ENCODE results near the gene TCHHL1.

GRCh38 chr1:152078831-152079441 is 9.9 kb downstream of the TCHHL1 start:
- no peak for TF ChIP-seq EGR1 (IDR thresholded peaks at IDR 0.05; ENCODE audit: borderline replicate concordance, low read depth, low read length)
- TF ChIP-seq MAX (IDR thresholded peaks at IDR 0.05), result no peak
- no peak for TF ChIP-seq CEBPB (IDR thresholded peaks at IDR 0.05; ENCODE audit: low read depth, low read length)
- TF ChIP-seq POLR2AphosphoS5 (IDR thresholded peaks at IDR 0.05; ENCODE audit: low read depth, low read length), result no peak
- TF ChIP-seq SIX5 (IDR thresholded peaks at IDR 0.05; ENCODE audit: low read depth, low read length), result no peak
